ENCODE data around the gene CADPS. TPM values are rescaled to one million over a fixed set of nuclear protein-coding genes. Genes with fewer than 3 reads are reported as not detected.

Gene CADPS
- polyA plus RNA-seq, 3 donors: not detected

DNA sequence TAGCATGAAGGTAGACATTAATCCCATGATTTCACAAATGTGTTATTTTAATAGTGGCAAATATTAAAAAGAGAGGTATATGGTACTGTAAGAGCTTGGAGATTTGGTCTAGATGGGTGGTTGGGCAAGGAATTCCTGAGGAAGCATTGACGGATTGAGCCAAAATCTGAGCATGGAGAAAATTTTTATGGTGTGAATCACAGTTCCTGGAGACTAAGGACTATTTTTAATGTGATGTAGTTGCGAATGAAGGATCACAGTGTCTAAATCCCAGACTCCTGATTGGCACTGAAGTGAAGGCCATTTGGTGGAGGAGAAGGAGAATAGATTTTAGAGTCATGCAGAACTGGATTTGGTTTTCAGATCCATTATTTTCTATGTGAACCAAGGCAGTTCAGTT is 313.2 kb downstream of the CADPS start:
- WGBS (ENCODE audit: insufficient coverage): 72% methylated on average over 2 of the region's 2 CpGs
- no peak overlapping the region for H3K4me2 ChIP-seq (replicated peaks; ENCODE audit: extremely low read depth, low read length, poor library complexity, severe bottlenecking)
- Mint-ChIP-seq H3K27me3 (ENCODE audit: low read depth in 3 of 3) (peaks cover 1 to 4% (median 2%) of the 10 kb centered on the region in 3 donors), H3K4me3 (no peak overlapping the region), H3K4me1 (no peaks in the 10 kb centered on the region), H3K9me3 (no peaks in the 10 kb centered on the region), H3K27ac (no peak overlapping the region), H3K36me3 (no peaks in the 10 kb centered on the region)
- no peaks in the 10 kb centered on the region for H4K20me1 ChIP-seq (ENCODE audit: insufficient read depth, low read length)
- H2AFZ ChIP-seq (ENCODE audit: insufficient read depth, low read depth, low read length, poor library complexity, severe bottlenecking): no peak overlapping the region
- intact Hi-C loops (cut with micrococcal nuclease): no loop called here
- no peaks in the 10 kb centered on the region for H3K79me2 ChIP-seq (ENCODE audit: insufficient read depth, low read length)
- DNase-seq: no peak
- H3K4me1 ChIP-seq (ENCODE audit: control insufficient read depth in 1 of 2, insufficient read depth in 2 of 2, low read length in 2 of 2): no peaks in the 10 kb centered on the region
- no peaks in the 10 kb centered on the region for H3K9me3 ChIP-seq (replicated peaks in 1 of 2; ENCODE audit: control insufficient read depth in 1 of 2, insufficient read depth in 1 of 2, low read length in 2 of 2)
- no peaks in the 10 kb centered on the region for H3K36me3 ChIP-seq (replicated peaks in 1 of 2; ENCODE audit: control insufficient read depth in 1 of 2, insufficient read depth in 2 of 2, low read length in 2 of 2)
- no peaks in the 10 kb centered on the region for H3K27me3 ChIP-seq (ENCODE audit: control insufficient read depth in 2 of 2, insufficient read depth in 2 of 2, low read length in 2 of 2)
- H3K4me3 ChIP-seq (replicated peaks in 1 of 3; ENCODE audit: low read depth in 2 of 3, low read length in 3 of 3): no peak overlapping the region
- H3K27ac ChIP-seq (ENCODE audit: low read depth in 1 of 2, low read length in 2 of 2): no peak overlapping the region
- H3K9ac ChIP-seq (ENCODE audit: insufficient read depth, low read length, poor library complexity, severe bottlenecking): no peak overlapping the region
- TF ChIP-seq, protein P1, sequence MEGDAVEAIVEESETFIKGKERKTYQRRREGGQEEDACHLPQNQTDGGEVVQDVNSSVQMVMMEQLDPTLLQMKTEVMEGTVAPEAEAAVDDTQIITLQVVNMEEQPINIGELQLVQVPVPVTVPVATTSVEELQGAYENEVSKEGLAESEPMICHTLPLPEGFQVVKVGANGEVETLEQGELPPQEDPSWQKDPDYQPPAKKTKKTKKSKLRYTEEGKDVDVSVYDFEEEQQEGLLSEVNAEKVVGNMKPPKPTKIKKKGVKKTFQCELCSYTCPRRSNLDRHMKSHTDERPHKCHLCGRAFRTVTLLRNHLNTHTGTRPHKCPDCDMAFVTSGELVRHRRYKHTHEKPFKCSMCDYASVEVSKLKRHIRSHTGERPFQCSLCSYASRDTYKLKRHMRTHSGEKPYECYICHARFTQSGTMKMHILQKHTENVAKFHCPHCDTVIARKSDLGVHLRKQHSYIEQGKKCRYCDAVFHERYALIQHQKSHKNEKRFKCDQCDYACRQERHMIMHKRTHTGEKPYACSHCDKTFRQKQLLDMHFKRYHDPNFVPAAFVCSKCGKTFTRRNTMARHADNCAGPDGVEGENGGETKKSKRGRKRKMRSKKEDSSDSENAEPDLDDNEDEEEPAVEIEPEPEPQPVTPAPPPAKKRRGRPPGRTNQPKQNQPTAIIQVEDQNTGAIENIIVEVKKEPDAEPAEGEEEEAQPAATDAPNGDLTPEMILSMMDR (IDR thresholded peaks at IDR 0.05): no peak

DNA sequence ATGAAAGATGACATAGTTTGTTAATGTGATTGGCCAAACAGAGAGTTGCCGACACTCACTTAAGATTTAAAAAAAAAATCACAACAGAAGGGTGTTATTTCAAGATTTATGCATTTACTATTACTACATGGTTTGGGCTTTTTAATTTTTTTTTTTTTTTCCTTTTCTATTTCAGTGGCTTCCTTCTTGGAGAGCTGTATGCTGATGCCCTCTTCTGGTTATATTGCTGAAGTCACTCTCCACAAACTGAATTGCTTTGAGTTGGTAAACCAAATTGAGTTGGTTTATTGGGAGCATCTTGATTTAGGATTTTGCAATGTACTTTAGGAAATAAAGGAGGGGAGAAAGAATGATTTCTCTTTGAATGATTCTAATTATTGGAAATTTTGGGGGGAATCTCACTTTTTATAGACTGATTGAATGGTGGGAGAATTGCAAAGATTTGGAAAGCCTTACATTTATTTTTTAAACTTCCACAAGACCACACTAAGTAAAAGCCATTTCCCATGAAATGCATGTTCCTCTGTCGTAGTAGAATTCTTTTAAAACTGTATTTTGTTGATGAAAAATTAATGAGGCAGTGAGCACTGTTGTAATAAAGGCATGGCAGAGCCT is 315.3 kb downstream of the CADPS start:
- Histone ChIP-seq H3K4me1 (ENCODE audit: control insufficient read depth in 1 of 2, insufficient read depth in 2 of 2, low read length in 2 of 2) (no peaks in the 10 kb centered on the region), H3K27ac (ENCODE audit: low read depth in 1 of 2, low read length in 2 of 2) (no peak overlapping the region), H3K4me3 (replicated peaks in 1 of 3; ENCODE audit: low read depth in 2 of 3, low read length in 3 of 3) (no peak overlapping the region), H3K27me3 (ENCODE audit: control insufficient read depth in 2 of 2, insufficient read depth in 2 of 2, low read length in 2 of 2) (no peaks in the 10 kb centered on the region), H3K36me3 (replicated peaks in 1 of 2; ENCODE audit: control insufficient read depth in 1 of 2, insufficient read depth in 2 of 2, low read length in 2 of 2) (no peaks in the 10 kb centered on the region), H3K9me3 (replicated peaks in 1 of 2; ENCODE audit: control insufficient read depth in 1 of 2, insufficient read depth in 1 of 2, low read length in 2 of 2) (no peaks in the 10 kb centered on the region), H3K4me2 (replicated peaks; ENCODE audit: extremely low read depth, low read length, poor library complexity, severe bottlenecking) (no peak overlapping the region), H4K20me1 (ENCODE audit: insufficient read depth, low read length) (no peaks in the 10 kb centered on the region), H2AFZ (ENCODE audit: insufficient read depth, low read depth, low read length, poor library complexity, severe bottlenecking) (no peak overlapping the region), H3K9ac (ENCODE audit: insufficient read depth, low read length, poor library complexity, severe bottlenecking) (no peak overlapping the region), H3K79me2 (ENCODE audit: insufficient read depth, low read length) (no peaks in the 10 kb centered on the region)
- intact Hi-C loops (cut with micrococcal nuclease): no loop called here
- Mint-ChIP-seq H3K27ac (no peak overlapping the region), H3K4me1 (no peaks in the 10 kb centered on the region), H3K36me3 (no peaks in the 10 kb centered on the region), H3K9me3 (no peaks in the 10 kb centered on the region), H3K4me3 (no peak overlapping the region), H3K27me3 (ENCODE audit: low read depth in 3 of 3) (peaks cover 1 to 4% (median 4%) of the 10 kb centered on the region in 3 donors)
- no peak for DNase-seq
- TF ChIP-seq, protein P1 (IDR thresholded peaks at IDR 0.05): no peak
- WGBS (ENCODE audit: insufficient coverage): 0% methylated on average over 1 of the region's 2 CpGs
